Stimulated activated naive CD8-positive, alpha-beta T cell treated with anti-CD3 and anti-CD28 coated beads, Interleukin-15, amount 100 ng/mL, for 72 hours (primary cell): ENCODE measurements around the gene MOB2.

Source experiments
- ATAC-seq: fragments of 150-1000 bp; cut with Tn5 transposase; 2 replicates; pipeline ENCODE4 v1.10.0; 2021; ENCODE audit warnings: mild to moderate bottlenecking, moderate library complexity
- DNase-seq, 2 donors: peaks; one replicate each; pipeline ENCODE4 v3.0.0; 2021 to 2022
- H3K27ac Mint-ChIP-seq, 2 donors: one replicate each; pipeline ENCODE4 v1.8.0; 2022; ENCODE audit warnings: mild to moderate bottlenecking in 2 of 2, mixed read lengths in 2 of 2, moderate library complexity in 2 of 2
- H3K27me3 Mint-ChIP-seq: one replicate; pipeline ENCODE4 v1.8.0; 2022; ENCODE audit warnings: mixed read lengths
- H3K4me1 Mint-ChIP-seq: one replicate; pipeline ENCODE4 v1.8.0; 2022; ENCODE audit warnings: mild to moderate bottlenecking, mixed read lengths
- H3K4me3 Mint-ChIP-seq, 2 donors: one replicate each; pipeline ENCODE4 v1.8.0; 2022; ENCODE audit warnings: mild to moderate bottlenecking in 2 of 2, mixed read lengths in 2 of 2, moderate library complexity in 1 of 2
- H3K9me3 Mint-ChIP-seq, 2 donors: one replicate each; pipeline ENCODE4 v1.8.0; 2022; ENCODE audit warnings: mixed read lengths in 2 of 2

The MOB2 gene

GRCh38 chr11:1454576-1454975 is 32.0 kb downstream of the MOB2 start:
- H3K27ac Mint-ChIP-seq, result no peak overlapping the region
- DNase-seq (no peak), ATAC-seq (no peak)
- H3K4me1 Mint-ChIP-seq, result peaks cover 12% of the 10 kb centered on the region
- H3K27me3 Mint-ChIP-seq, result peaks cover 7% of the 10 kb centered on the region
- no peak overlapping the region for H3K4me3 Mint-ChIP-seq
- H3K9me3 Mint-ChIP-seq, result no peaks in the 10 kb centered on the region

GRCh38 chr11:1453611-1454034 is 33.0 kb downstream of the MOB2 start:
- no peak for ATAC-seq
- peak in 1 of 2 donors; percentile 55 for DNase-seq
- Mint-ChIP-seq H3K4me1 (peaks cover 12% of the 10 kb centered on the region), H3K4me3 (no peak overlapping the region), H3K27ac (no peak overlapping the region), H3K9me3 (no peaks in the 10 kb centered on the region), H3K27me3 (peaks cover 7% of the 10 kb centered on the region)

GRCh38 chr11:1452744-1453143 is 33.8 kb downstream of the MOB2 start:
- H3K4me3 Mint-ChIP-seq, result no peak overlapping the region
- no peak for ATAC-seq
- peaks cover 7% of the 10 kb centered on the region for H3K27me3 Mint-ChIP-seq
- no peak for DNase-seq
- H3K4me1 Mint-ChIP-seq, result peaks cover 12% of the 10 kb centered on the region
- H3K27ac Mint-ChIP-seq, result no peak overlapping the region
- no peaks in the 10 kb centered on the region for H3K9me3 Mint-ChIP-seq

GRCh38 chr11:1451781-1452470 is 34.7 kb downstream of the MOB2 start:
- H3K4me1 Mint-ChIP-seq, result peaks cover 12% of the 10 kb centered on the region

GRCh38 chr11:1450949-1451710 is 35.4 kb downstream of the MOB2 start:
- H3K27me3 Mint-ChIP-seq, result peaks cover 7% of the 10 kb centered on the region
- H3K4me3 Mint-ChIP-seq, result no peak overlapping the region
- H3K9me3 Mint-ChIP-seq, result no peaks in the 10 kb centered on the region
- no peak for DNase-seq
- H3K4me1 Mint-ChIP-seq, result peaks cover 12% of the 10 kb centered on the region
- no peak for ATAC-seq
- H3K27ac Mint-ChIP-seq, result no peak overlapping the region

More at GRCh38 chr11:1451781-1452470, 34.7 kb downstream of the MOB2 start:
- ATAC-seq (no peak), DNase-seq (no peak)
- Mint-ChIP-seq H3K9me3 (no peaks in the 10 kb centered on the region), H3K4me3 (no peak overlapping the region), H3K27ac (no peak overlapping the region), H3K27me3 (peaks cover 7% of the 10 kb centered on the region)

- Mint-ChIP-seq H3K9me3 (no peaks in the 10 kb centered on the region), H3K4me1 (peaks cover 6% of the 10 kb centered on the region), H3K27ac (no peak overlapping the region), H3K27me3 (peaks cover 7% of the 10 kb centered on the region), H3K4me3 (no peak overlapping the region)
- no peak for DNase-seq
- peak; percentile 21 for ATAC-seq
These were observed 36.2 kb downstream of the MOB2 start for GRCh38 chr11:1450344-1450875.

GRCh38 chr11:1449490-1450243 is 36.9 kb downstream of the MOB2 start:
- ATAC-seq, result no peak
- H3K9me3 Mint-ChIP-seq, result no peaks in the 10 kb centered on the region
- no peak overlapping the region for H3K27ac Mint-ChIP-seq
- peaks cover 7% of the 10 kb centered on the region for H3K27me3 Mint-ChIP-seq
- H3K4me1 Mint-ChIP-seq, result peaks cover 5% of the 10 kb centered on the region
- no peak overlapping the region for H3K4me3 Mint-ChIP-seq
- no peak for DNase-seq

- Mint-ChIP-seq H3K9me3 (no peaks in the 10 kb centered on the region), H3K27ac (peak overlapping the region in 1 of 2 donors; percentile 75), H3K4me1 (peaks cover 5% of the 10 kb centered on the region), H3K4me3 (no peak overlapping the region), H3K27me3 (peaks cover 7% of the 10 kb centered on the region)
- DNase-seq (no peak), ATAC-seq (no peak)
These were observed 37.7 kb downstream of the MOB2 start for GRCh38 chr11:1448882-1449281.

GRCh38 chr11:1447845-1448825 is 38.4 kb downstream of the MOB2 start:
- Mint-ChIP-seq H3K4me1 (peaks cover 1% of the 10 kb centered on the region), H3K4me3 (no peak overlapping the region), H3K27me3 (peaks cover 4% of the 10 kb centered on the region), H3K27ac (no peak overlapping the region), H3K9me3 (no peaks in the 10 kb centered on the region)
- no peak for ATAC-seq
- no peak for DNase-seq

- no peaks in the 10 kb centered on the region for H3K4me1 Mint-ChIP-seq
- no peak overlapping the region for H3K27ac Mint-ChIP-seq
- no peak overlapping the region for H3K4me3 Mint-ChIP-seq
- no peak for ATAC-seq
- no peak for DNase-seq
- H3K9me3 Mint-ChIP-seq, result no peaks in the 10 kb centered on the region
- no peaks in the 10 kb centered on the region for H3K27me3 Mint-ChIP-seq
These were observed 40.0 kb downstream of the MOB2 start for GRCh38 chr11:1446623-1447022.

- Mint-ChIP-seq H3K4me3 (no peak overlapping the region), H3K9me3 (no peaks in the 10 kb centered on the region), H3K4me1 (no peaks in the 10 kb centered on the region), H3K27me3 (no peaks in the 10 kb centered on the region), H3K27ac (no peak overlapping the region)
- DNase-seq (no peak), ATAC-seq (no peak)
These were observed 40.7 kb downstream of the MOB2 start for GRCh38 chr11:1445741-1446445.

GRCh38 chr11:1444823-1445422 is 41.7 kb downstream of the MOB2 start:
- H3K4me1 Mint-ChIP-seq, result no peaks in the 10 kb centered on the region
- no peak overlapping the region for H3K4me3 Mint-ChIP-seq
- H3K27me3 Mint-ChIP-seq, result no peaks in the 10 kb centered on the region
- no peak for DNase-seq
- H3K9me3 Mint-ChIP-seq, result no peaks in the 10 kb centered on the region
- no peak overlapping the region for H3K27ac Mint-ChIP-seq
- no peak for ATAC-seq

- DNase-seq (no peak), ATAC-seq (no peak)
- Mint-ChIP-seq H3K9me3 (no peaks in the 10 kb centered on the region), H3K27ac (no peak overlapping the region), H3K4me1 (no peaks in the 10 kb centered on the region), H3K4me3 (no peak overlapping the region), H3K27me3 (no peaks in the 10 kb centered on the region)
These were observed 42.3 kb downstream of the MOB2 start for GRCh38 chr11:1444321-1444720.

- no peak for ATAC-seq
- H3K4me3 Mint-ChIP-seq, result no peak overlapping the region
- H3K4me1 Mint-ChIP-seq, result no peaks in the 10 kb centered on the region
These were observed 42.8 kb downstream of the MOB2 start for GRCh38 chr11:1443737-1444136.

More at GRCh38 chr11:1443737-1444136, 42.8 kb downstream of the MOB2 start:
- Mint-ChIP-seq H3K27ac (no peak overlapping the region), H3K9me3 (no peaks in the 10 kb centered on the region), H3K27me3 (no peaks in the 10 kb centered on the region)
- no peak for DNase-seq
